NCI-H2107 (cell line): ENCODE measurements around the gene FAM228B.
A peak's percentile ranks its signal among the peaks of the same experiment; 100 is the strongest.
"Not testable (repeated sequence)": the region's sequence is repeated elsewhere in the genome, so short reads cannot be mapped to it uniquely, and the experiment has no call there.

Experiments
- DNase-seq: peaks from one replicate; lab custom pipeline; 2025; lab: John Stamatoyannopoulos, UW

FAM228B gene

GRCh38 chr2:24102677-24103076, 20.6 kb upstream of the FAM228B start:
- no peak for DNase-seq

- no peak for DNase-seq
Measured at GRCh38 chr2:24104110-24104650, 19.1 kb upstream of the FAM228B start.

- DNase-seq: no peak
Measured at GRCh38 chr2:24104906-24105305, 18.4 kb upstream of the FAM228B start.

- DNase-seq: no peak
Measured at GRCh38 chr2:24105816-24106215, 17.5 kb upstream of the FAM228B start.

DNA sequence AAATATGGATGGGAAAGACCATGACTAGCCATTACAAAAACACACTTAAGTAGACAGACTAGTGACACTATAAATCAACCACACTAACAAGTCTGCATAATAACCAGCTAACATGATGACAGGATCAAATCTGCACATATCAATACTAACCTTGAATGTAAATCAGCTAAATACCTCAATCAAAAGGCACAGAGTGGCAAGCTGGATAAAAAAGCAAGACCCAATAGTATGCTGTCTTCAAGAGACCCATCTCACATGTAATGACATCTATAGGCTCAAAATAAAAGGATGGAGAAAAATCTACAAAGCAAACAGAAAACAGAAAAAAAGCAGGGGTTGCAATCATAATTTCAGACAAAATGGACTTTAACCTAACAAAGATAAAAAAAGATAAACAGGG, 16.5 kb upstream of the FAM228B start:
- no peak for DNase-seq

DNA sequence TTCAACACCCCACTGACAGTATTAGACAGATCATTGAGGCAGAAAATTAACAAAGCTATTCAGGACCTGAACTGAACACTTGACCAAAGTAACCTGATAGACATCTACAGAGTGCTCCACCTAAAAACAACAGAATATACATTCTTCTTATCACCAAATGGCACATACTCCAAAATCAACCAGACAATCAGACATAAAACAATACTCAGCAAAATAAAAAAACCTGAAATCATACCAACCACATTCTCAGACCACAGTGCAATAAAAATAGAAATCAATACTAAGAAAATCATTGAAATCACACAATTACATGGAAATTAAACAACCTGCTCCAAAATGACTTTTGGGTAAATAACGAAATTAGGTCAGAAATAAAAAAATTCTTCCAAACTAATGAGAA, 15.9 kb upstream of the FAM228B start:
- DNase-seq: no peak

DNA sequence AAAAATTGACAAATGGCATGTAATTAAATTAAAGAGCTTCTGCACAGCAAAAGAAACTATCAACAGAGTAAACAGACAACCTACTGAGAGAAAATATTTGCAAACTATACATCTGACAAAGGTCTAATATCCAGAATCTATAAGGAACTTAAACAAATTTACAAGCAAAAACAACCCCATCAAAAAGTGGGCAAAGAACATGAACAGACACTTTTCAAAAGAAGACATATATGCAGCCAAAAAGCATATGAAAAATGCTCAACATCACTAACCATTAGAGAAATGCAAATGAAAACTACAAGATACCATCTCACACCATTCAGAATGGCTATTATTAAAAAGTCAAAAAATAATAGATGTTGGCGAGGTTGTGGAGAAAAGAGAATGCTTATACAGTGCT, 13.8 kb upstream of the FAM228B start:
- DNase-seq: not testable (repeated sequence)

DNA sequence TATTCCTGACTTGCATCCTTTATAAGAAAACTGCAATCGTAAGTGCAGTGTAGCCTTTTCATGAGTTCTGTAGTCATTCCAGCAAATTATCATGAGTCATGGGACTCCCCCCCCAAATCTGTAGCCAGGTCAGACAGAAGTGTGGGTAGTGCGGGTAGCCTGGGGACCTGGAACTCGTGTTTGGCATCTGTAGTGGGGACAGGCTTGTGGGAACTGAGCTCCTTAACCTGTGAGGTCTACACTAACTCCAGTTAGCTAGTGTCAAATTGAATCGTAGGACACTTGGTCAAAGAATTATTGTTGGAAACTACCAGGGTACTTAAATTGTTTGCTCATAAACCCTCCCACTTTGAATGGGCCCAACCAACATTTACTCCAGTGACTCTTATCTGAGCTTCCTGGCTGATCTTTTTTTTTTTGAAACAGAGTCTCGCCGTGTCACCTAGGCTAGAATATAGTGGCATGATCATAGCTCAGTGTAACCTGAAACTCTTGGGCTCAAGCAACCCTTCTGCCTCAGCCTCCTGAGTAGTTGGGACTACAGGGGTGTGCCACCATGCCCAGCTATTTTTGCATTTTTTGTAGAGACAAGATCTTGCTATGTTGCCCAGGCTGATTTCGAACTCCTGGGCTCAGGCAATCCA, 12.5 kb upstream of the FAM228B start:
- no peak for DNase-seq

DNA sequence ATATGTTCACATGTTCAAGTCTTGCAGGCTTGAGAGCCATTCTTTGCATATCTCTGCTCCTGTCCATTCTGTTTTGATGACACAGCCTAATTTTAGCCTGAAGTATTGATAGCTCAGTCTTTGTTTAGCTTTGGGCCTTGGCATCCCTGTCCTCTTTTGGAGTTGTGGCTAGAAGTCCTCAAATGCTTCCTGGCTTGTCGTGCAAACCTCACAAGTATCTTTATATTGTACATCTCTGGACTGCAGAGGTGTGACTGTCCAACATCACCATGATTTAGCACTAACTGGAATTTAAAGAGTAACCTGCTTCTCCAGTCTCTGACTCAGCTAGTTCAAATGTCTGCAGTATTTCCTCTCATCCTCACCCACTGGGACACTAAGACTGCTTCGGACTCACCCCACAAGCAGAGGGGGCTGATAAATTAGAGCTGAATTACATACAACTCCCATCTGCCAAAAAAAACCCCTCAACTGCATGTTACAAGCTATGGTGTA, 11.8 kb upstream of the FAM228B start:
- DNase-seq: no peak

- no peak for DNase-seq
Measured at GRCh38 chr2:24115057-24115456, 8.2 kb upstream of the FAM228B start.

- no peak for DNase-seq
Measured at GRCh38 chr2:24117902-24118301, 5.4 kb upstream of the FAM228B start.

DNA sequence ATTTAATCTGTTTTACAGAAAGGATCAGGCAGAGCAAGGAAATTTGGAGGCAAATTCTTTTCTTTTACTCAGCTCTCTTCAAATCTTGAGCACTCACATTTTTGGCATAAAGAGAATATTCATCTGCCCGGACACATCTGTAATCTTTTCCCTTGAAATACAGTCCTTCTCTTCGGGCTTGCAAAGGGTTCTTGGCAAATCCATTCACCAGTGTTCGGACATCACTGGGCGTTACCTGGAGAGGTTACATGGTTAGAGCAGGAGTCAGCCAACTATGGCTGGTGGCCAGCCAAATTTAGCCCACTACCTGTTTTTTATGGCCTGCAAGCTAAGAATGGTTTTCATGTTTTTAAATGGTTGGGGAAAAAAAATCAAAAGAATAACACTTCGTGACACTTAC, 2.2 kb upstream of the FAM228B start:
- no peak for DNase-seq

GRCh38 chr2:24121469-24121868, 1.8 kb upstream of the FAM228B start:
- DNase-seq: no peak

DNA sequence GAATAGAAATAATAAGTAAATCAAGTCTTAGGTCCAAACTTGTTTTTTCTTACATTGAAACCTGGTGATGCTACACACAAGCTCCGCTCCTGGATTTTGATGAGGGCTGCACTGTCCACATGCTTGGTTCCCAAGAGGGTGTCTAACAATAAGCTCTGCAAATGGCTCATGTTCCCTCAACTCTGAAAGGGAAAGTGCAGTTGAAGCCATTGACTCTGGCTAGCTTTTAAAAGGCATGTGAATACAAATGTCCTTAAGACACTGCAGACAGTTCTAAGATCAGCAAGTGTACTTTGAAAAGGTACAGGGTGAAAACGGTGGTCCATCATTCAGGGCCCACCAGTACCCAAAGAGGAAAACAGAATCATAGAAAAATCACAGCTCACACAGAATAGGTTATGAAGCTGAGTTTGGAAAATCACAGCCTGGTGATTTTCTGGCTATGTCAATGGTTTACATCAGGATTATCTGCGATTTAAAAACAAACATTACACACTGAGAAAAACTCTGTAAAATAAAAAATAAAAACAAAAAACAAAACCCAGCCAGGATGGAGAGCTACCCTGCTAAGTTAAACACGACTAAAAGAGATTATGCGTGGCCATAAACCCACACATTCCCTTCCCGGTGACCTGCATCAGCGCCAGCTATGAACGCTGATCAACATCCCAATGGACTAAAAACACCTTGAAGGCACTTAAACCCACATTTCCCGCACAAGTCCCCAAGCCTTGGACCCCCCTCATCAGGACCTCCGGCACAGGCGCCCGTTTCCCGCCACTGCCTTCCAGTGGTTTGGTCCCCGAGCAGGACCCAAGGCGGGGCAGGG, 689 bp upstream of the FAM228B start:
- DNase-seq: peak; percentile 16

GRCh38 chr2:24123922-24124580, 782 bp downstream of the FAM228B start:
- no peak for DNase-seq

- DNase-seq: no peak
Measured at GRCh38 chr2:24125956-24126355, 2.7 kb downstream of the FAM228B start.

DNA sequence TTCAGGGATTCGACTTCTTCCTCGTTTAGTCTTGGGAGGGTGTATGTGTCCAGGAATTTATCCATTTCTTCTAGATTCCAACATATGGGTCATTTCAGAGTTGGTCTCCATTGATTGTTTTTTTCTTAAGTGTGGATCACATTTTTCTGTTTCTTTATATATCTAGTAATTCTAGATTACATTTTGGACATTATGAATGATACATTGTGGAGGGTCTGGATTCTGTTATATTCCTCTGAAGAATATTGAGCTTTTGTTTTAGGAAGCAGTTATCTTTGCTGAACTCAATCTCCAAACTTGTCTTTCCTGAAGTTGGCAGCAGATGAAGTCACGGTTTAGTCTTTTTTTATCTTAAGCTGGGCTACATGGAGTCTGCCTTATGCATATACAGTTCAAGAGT, 9.3 kb downstream of the FAM228B start:
- DNase-seq: no peak

- DNase-seq: not testable (repeated sequence)
Measured at GRCh38 chr2:24140305-24140704, 17.0 kb downstream of the FAM228B start.

GRCh38 chr2:24147364-24147763, 24.1 kb downstream of the FAM228B start:
- no peak for DNase-seq

- DNase-seq: no peak
Measured at GRCh38 chr2:24152413-24153197, 29.3 kb downstream of the FAM228B start.

DNA sequence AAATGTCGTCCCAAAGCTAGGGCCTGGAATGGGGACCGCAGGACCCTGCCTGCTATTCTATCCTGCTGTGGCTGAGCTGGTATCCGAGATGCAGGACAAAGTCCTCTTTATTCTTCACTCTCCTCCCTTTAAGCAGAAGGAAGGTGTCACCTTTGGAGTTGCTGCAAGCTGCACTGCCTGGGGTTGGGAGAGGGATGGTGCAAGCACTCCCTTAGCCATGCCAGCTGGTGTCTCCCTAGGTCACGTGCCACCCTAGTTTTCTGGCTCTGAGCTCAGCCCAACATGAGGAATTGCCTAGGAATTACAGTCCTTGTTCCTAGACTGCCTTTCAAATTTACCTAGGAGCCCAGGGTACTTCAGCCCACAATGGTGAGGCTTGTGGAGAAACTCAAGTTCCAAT, 30.2 kb downstream of the FAM228B start:
- DNase-seq: no peak

- DNase-seq: no peak
Measured at GRCh38 chr2:24158131-24158530, 34.9 kb downstream of the FAM228B start.
